SK-N-SH (cell line): ENCODE data around the gene ZNF827. TPM values are rescaled to one million over a fixed set of nuclear protein-coding genes. Genes with fewer than 3 reads are reported as not detected.

Source experiments
- CTCF ChIA-PET: fragments of 300-600, 350-600 bp; formaldehyde crosslinking; extraction: SDS; loops from one replicate; lab custom pipeline; 2021; lab: Yijun Ruan, JAX
- POLR2A ChIA-PET: fragments of 350-600 bp; sonication (Branson Sonifier 250); formaldehyde crosslinking; extraction: SDS; loops from one replicate; lab custom pipeline; 2020; ENCODE audit warnings: antibody characterized with exemption, inconsistent platforms; lab: Yijun Ruan, JAX
- DNase-seq: peaks from one replicate; pipeline ENCODE4 v3.0.0; 2012
- H2AFZ ChIP-seq: fragments of 200-600 bp; sonication (generic); 2 replicates; pipeline ENCODE4 v1.8.1; 2016; ENCODE audit warnings: antibody characterized with exemption, mild to moderate bottlenecking, low read depth
- H3F3A ChIP-seq: fragments of 200-600 bp; sonication (generic); replicated peaks from 2 replicates; pipeline ENCODE3; 2016; ENCODE audit warnings: antibody characterized with exemption, mild to moderate bottlenecking; ENCODE audit not compliant: insufficient read depth
- H3K27ac ChIP-seq, 2 experiments: fragments of 200-500 bp in 1 of 2; fragments of 200-600 bp in 1 of 2; sonication (Bioruptor generic) in 1 of 2; sonication (generic), shearing (Covaris generic) in 1 of 2; 2 replicates each; pipeline versions ENCODE4 v1.5.1 to v1.6.1; 2014 to 2016; ENCODE audit warnings: low read depth in 2 of 2, inconsistent platforms in 1 of 2, low read length in 1 of 2, mild to moderate bottlenecking in 1 of 2, mixed read lengths in 1 of 2
- H3K27me3 ChIP-seq: fragments of 200-600 bp; sonication (generic), shearing (Covaris generic); 2 replicates; pipeline ENCODE4 v1.6.1; 2016; ENCODE audit warnings: mixed run types; ENCODE audit not compliant: insufficient read depth
- H3K36me3 ChIP-seq, 2 experiments: fragments of 200-500 bp in 1 of 2; fragments of 200-600 bp in 1 of 2; sonication (Bioruptor generic) in 1 of 2; sonication (generic) in 1 of 2; replicated peaks in 1 of 2; 2 replicates each; pipeline versions ENCODE3 to v1.5.1; 2014 to 2016; ENCODE audit warnings: low read length in 1 of 2, mild to moderate bottlenecking in 1 of 2; ENCODE audit not compliant: insufficient read depth in 2 of 2, control insufficient read depth in 1 of 2
- H3K4me1 ChIP-seq, 2 experiments: fragments of 200-500 bp in 1 of 2; fragments of 200-600 bp in 1 of 2; sonication (Bioruptor generic) in 1 of 2; sonication (generic), shearing (Covaris generic) in 1 of 2; 2 replicates each; pipeline versions ENCODE4 v1.5.1 to v1.6.1; 2014 to 2016; ENCODE audit warnings: low read depth in 1 of 2, low read length in 1 of 2, mixed run types in 1 of 2; ENCODE audit not compliant: insufficient read depth in 2 of 2, control insufficient read depth in 1 of 2
- H3K4me2 ChIP-seq: fragments of 200-600 bp; sonication (generic), shearing (Covaris generic); 2 replicates; pipeline ENCODE4 v1.6.1; 2017; ENCODE audit warnings: mixed run types
- H3K4me3 ChIP-seq, 2 experiments: fragments of 200-500 bp in 1 of 2; fragments of 200-600 bp in 1 of 2; sonication (Bioruptor generic) in 1 of 2; sonication (generic), shearing (Covaris generic) in 1 of 2; 2 replicates each; pipeline versions ENCODE4 v1.5.1 to v1.8.1; 2014 to 2016; ENCODE audit warnings: low read depth in 2 of 2, inconsistent platforms in 1 of 2, low read length in 1 of 2, mild to moderate bottlenecking in 1 of 2, mixed read lengths in 1 of 2, moderate library complexity in 1 of 2
- H3K79me2 ChIP-seq: fragments of 200-600 bp; sonication (generic); 2 replicates; pipeline ENCODE4 v1.8.1; 2017; ENCODE audit warnings: mild to moderate bottlenecking; ENCODE audit not compliant: insufficient read depth
- H3K9ac ChIP-seq: fragments of 200-600 bp; sonication (generic); 2 replicates; pipeline ENCODE4 v1.6.1; 2017; ENCODE audit warnings: mixed run types
- H3K9me2 ChIP-seq: fragments of 200-600 bp; sonication (generic); 2 replicates; pipeline ENCODE4 v1.6.1; 2017; ENCODE audit warnings: mixed run types
- H3K9me3 ChIP-seq: fragments of 200-600 bp; sonication (generic); 2 replicates; pipeline ENCODE4 v1.6.1; 2017; ENCODE audit warnings: mixed run types, mild to moderate bottlenecking, moderate library complexity
- H4K20me1 ChIP-seq: fragments of 200-600 bp; sonication (generic); 2 replicates; pipeline ENCODE4 v1.6.1; 2017; ENCODE audit warnings: mild to moderate bottlenecking, mixed run types; ENCODE audit not compliant: insufficient read depth
- CHD2 ChIP-seq: fragments of 150-350 bp; IDR thresholded peaks from 2 replicates; pipeline ENCODE4 v1.6.1; 2018; ENCODE audit warnings: low read length; ENCODE audit not compliant: partially characterized antibody
- ELF1 ChIP-seq: IDR thresholded peaks from 2 replicates; pipeline ENCODE4 v1.4.0; 2012
- EZH2phosphoT487 ChIP-seq: fragments of 200-600 bp; sonication (generic); IDR thresholded peaks from 2 replicates; pipeline ENCODE4 v1.6.1; 2017; ENCODE audit warnings: low read depth, mixed run types, mild to moderate bottlenecking, antibody characterized with exemption, moderate library complexity, borderline replicate concordance
- IRF3 ChIP-seq: fragments of 150-350 bp; IDR thresholded peaks from 2 replicates; pipeline ENCODE4 v1.6.1; 2016; ENCODE audit warnings: mild to moderate bottlenecking, low read depth, low read length
- MEF2A ChIP-seq: IDR thresholded peaks from 2 replicates; pipeline ENCODE4 v1.4.0; 2012; ENCODE audit warnings: low read depth, borderline replicate concordance
- NFIC ChIP-seq: IDR thresholded peaks from 2 replicates; pipeline ENCODE4 v1.4.0; 2012; ENCODE audit warnings: borderline replicate concordance
- PBX3 ChIP-seq: IDR thresholded peaks from 2 replicates; pipeline ENCODE4; 2012
- POLR2AphosphoS5 ChIP-seq: IDR thresholded peaks from 2 replicates; pipeline ENCODE4 v1.6.1; 2012; ENCODE audit warnings: low read depth, low read length
- RAD21 ChIP-seq: IDR thresholded peaks from 2 replicates; pipeline ENCODE4 v1.6.1; 2012; ENCODE audit warnings: mild to moderate bottlenecking, low read length
- RCOR1 ChIP-seq: fragments of 150-350 bp; IDR thresholded peaks from 2 replicates; pipeline ENCODE4 v1.6.1; 2017; ENCODE audit warnings: antibody characterized with exemption, low read length
- RFX5 ChIP-seq: IDR thresholded peaks from 2 replicates; pipeline ENCODE4 v1.6.1; 2012; ENCODE audit warnings: mild to moderate bottlenecking, improper control_type of control experiment, low read length
- RXRA ChIP-seq: IDR thresholded peaks from 2 replicates; pipeline ENCODE4 v1.4.0; 2012; ENCODE audit warnings: low read depth, mild to moderate bottlenecking, borderline replicate concordance
- SIN3A ChIP-seq: IDR thresholded peaks from 2 replicates; pipeline ENCODE4 v1.6.1; 2012; ENCODE audit warnings: low read depth, mild to moderate bottlenecking, low read length, moderate library complexity, borderline replicate concordance
- TAF1 ChIP-seq: IDR thresholded peaks from 2 replicates; pipeline ENCODE4 v1.6.1; 2012; ENCODE audit warnings: low read depth, mild to moderate bottlenecking, low read length, moderate library complexity, borderline replicate concordance
- TCF12 ChIP-seq: IDR thresholded peaks from 2 replicates; pipeline ENCODE4 v1.4.0; 2012
- YY1 ChIP-seq: IDR thresholded peaks from 2 replicates; pipeline ENCODE4 v1.4.0; 2012; ENCODE audit warnings: low read depth, mild to moderate bottlenecking
- WGBS: methylation state at CpG from one replicate; pipeline ENCODE4 v1.1.6; 2017; ENCODE audit warnings: low lambda C conversion rate; 5-methylcytosine and 5-hydroxymethylcytosine counted together
- polyA plus RNA-seq, 3 experiments: library from polyadenylated mRNA; depleted of rRNA; stranded (reverse); fragments of >200 nt; gene quantifications; 2 replicates each; pipeline ENCODE4 v1.2.3, GENCODE V29; 2012

ZNF827 gene
- polyA plus RNA-seq, 1 of the 3 experiments (the other 2 are of a cell fraction), result 23.2 TPM

GRCh38 chr4:145859926-145860325 lies 78.7 kb downstream of the ZNF827 start:
- Histone ChIP-seq H3K9ac (no peak overlapping the region), H3K36me3 (peaks cover 16 to 22% of the 10 kb centered on the region in 2 experiments), H3K9me3 (no peaks in the 10 kb centered on the region), H3K4me2 (no peak overlapping the region), H3K27ac (no peak overlapping the region), H2AFZ (no peak overlapping the region), H3K27me3 (no peaks in the 10 kb centered on the region), H3K9me2 (no peaks in the 10 kb centered on the region), H3K4me1 (no peaks in the 10 kb centered on the region; a peak in 1 of 4 replicates), H4K20me1 (no peaks in the 10 kb centered on the region), H3F3A (no peaks in the 10 kb centered on the region), H3K4me3 (no peak overlapping the region), H3K79me2 (peaks cover 4% of the 10 kb centered on the region)
- WGBS, result 95% methylated on average over 3 of the region's 3 CpGs
- CTCF ChIA-PET, result interaction anchor here (1.0 to 1.3 kb wide), 2 partner anchors 17 to 19 kb away, joined by 4 read pairs; no protein-coding TSS in a partner anchor
- no peak for DNase-seq
- POLR2A ChIA-PET, result no interaction called here
- TF ChIP-seq SIN3A (no peak), RAD21 (no peak), MEF2A (no peak), TAF1 (no peak), ELF1 (no peak), RCOR1 (no peak), EZH2phosphoT487 (no peak), NFIC (no peak), IRF3 (no peak), YY1 (no peak), CHD2 (no peak), RFX5 (no peak), POLR2AphosphoS5 (no peak)

GRCh38 chr4:145859426-145859825 lies 79.2 kb downstream of the ZNF827 start:
- Histone ChIP-seq H2AFZ (no peak overlapping the region), H3K9me2 (no peaks in the 10 kb centered on the region), H3K9ac (no peak overlapping the region), H3K27ac (no peak overlapping the region), H3K27me3 (no peaks in the 10 kb centered on the region), H3K36me3 (peaks cover 16 to 22% of the 10 kb centered on the region in 2 experiments), H3K4me2 (no peak overlapping the region), H4K20me1 (no peaks in the 10 kb centered on the region)
- WGBS, result 96% methylated on average over 8 of the region's 8 CpGs
- TF ChIP-seq RCOR1, result no peak
- TF ChIP-seq RXRA, result no peak
- no peak for TF ChIP-seq TCF12
- TF ChIP-seq PBX3, result no peak
- TF ChIP-seq RAD21, result no peak
- TF ChIP-seq, all 33 proteins: peak for 0
- no peak for DNase-seq
- Histone ChIP-seq H3K9me3 (no peaks in the 10 kb centered on the region), H3K4me1 (no peaks in the 10 kb centered on the region; a peak in 1 of 4 replicates), H3K79me2 (peaks cover 4% of the 10 kb centered on the region), H3K4me3 (no peak overlapping the region), H3F3A (no peaks in the 10 kb centered on the region)
- POLR2A ChIA-PET, result no interaction called here
- CTCF ChIA-PET, result interaction anchor here (1.0 to 1.3 kb wide), 2 partner anchors 18 kb away, joined by 4 read pairs; no protein-coding TSS in a partner anchor
